GM10266 (cell line): ENCODE measurements around the gene BEAN1.

Source experiments
- DNase-seq: peaks from one replicate; pipeline ENCODE4 v3.0.0; 2012; ENCODE audit errors: extremely low spot score
- TF ChIP-seq, protein P1 (sequence below): IDR thresholded peaks from 2 replicates; pipeline ENCODE4 v1.5.1; 2012; ENCODE audit warnings: mild to moderate bottlenecking, low read depth; ENCODE audit not compliant: control insufficient read depth, insufficient read depth; ENCODE audit errors: missing control alignments

The BEAN1 gene

DNA sequence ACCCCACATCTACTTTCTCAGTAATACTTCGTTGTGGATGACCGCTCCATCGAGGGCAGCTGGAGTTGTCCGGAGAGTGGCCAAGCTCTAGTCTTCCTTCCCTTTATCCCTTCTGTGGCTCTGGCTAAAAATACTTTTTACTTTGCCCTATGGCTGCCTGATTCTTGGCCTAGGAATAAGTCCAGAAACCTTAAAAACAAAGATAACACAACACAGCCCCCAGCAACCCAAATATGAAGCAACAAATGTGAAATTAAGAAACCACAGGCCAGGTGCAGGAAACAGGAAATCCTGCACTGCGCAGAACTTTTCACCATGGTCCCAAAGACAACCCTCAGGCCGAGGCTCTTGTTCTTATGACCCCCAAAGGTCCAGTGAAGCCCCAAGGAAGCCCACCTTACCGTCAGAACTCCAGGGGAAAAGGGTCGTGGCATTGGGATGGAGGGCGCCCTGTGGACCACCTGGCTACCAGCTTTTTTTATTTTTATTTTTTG is 96.8 kb downstream of the BEAN1 start:
- TF ChIP-seq, protein P1, sequence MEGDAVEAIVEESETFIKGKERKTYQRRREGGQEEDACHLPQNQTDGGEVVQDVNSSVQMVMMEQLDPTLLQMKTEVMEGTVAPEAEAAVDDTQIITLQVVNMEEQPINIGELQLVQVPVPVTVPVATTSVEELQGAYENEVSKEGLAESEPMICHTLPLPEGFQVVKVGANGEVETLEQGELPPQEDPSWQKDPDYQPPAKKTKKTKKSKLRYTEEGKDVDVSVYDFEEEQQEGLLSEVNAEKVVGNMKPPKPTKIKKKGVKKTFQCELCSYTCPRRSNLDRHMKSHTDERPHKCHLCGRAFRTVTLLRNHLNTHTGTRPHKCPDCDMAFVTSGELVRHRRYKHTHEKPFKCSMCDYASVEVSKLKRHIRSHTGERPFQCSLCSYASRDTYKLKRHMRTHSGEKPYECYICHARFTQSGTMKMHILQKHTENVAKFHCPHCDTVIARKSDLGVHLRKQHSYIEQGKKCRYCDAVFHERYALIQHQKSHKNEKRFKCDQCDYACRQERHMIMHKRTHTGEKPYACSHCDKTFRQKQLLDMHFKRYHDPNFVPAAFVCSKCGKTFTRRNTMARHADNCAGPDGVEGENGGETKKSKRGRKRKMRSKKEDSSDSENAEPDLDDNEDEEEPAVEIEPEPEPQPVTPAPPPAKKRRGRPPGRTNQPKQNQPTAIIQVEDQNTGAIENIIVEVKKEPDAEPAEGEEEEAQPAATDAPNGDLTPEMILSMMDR = no peak
- peak; percentile 32 for DNase-seq

DNA sequence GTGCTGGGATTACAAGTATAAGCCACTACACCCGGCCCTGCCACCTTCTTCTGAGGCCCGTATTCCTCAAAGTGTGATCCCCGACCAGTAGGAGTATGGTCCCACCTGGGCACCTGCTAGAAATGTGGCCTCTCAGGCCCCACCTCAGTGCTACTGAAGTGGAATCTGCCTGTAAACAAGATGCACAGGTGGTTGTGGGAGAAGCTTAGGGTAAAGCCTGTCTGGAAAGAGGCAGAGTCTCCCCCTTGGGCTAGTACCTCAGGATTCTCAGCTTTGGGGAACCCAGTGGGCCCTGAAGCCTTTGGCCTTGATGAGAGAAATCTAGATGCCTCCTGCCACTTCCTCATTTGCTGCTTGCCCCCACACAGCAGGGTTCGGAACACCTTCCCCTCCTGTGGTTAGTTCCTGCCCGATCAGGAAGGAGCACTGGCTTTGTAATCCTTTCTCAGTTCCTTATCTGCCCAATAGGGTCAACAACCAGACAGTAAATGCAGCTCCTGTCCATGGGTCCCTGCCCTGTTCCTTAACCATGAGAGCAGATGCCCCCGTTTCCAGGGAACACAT is 97.6 kb downstream of the BEAN1 start:
- TF ChIP-seq, protein P1 = no peak
- peak; percentile 49 for DNase-seq

DNA sequence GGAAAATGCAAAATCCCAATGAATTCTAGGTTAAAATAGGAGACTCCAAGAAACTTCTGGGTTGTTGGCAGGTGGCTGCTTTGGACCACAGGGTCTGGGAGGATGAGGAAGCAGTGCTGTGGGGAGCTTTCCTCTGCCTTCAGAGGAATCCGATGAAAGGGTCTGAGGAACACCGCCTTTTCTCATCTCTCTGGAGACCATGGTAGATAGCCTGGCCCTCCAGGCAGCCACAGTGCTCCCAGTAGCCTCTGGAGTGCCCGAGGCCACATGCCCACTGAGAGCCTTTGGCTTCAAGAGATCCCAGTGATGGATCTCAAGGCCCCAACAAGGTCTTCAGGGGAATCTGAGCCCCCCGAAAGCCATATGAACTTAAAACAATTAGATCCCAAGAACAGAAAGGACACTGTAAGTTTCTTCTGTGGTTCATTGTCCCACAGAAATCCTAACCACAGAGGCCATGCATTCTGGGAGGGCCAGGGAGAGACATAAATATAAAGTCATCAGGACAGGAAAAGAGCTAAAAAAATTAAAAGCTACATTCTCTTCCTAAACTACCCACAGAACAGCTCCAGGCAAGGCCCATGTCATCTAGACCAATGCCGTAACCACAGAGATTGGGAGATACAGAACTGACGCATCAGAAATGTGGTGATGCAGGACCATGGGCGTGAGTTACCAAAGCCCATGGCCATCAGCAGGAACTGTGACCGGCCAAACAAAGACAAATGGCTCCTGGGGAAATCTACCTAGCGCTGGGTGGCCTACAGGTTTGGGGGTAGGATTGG is 98.5 kb downstream of the BEAN1 start:
- DNase-seq = no peak
- TF ChIP-seq, protein P1 = no peak

DNA sequence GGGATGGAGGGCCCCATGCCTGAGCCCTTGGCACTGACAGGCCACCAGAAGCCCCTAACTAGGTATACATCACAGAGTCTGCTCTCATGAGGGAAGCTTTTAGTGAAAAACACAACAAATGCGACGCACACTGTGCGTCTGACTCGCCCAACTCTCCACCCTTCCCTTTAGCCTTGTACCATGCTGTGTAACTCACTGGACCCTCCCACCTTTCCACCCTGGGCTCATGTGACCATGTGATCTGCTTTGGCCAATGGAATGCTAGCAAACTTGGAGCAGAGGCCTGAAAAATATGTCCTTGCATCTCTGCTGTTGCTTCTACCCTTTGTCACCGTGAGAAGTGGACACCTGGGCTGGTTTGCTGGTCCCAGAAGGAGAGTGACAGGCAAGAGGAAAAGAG is 101.2 kb downstream of the BEAN1 start:
- DNase-seq = no peak
- TF ChIP-seq, protein P1 = no peak

DNA sequence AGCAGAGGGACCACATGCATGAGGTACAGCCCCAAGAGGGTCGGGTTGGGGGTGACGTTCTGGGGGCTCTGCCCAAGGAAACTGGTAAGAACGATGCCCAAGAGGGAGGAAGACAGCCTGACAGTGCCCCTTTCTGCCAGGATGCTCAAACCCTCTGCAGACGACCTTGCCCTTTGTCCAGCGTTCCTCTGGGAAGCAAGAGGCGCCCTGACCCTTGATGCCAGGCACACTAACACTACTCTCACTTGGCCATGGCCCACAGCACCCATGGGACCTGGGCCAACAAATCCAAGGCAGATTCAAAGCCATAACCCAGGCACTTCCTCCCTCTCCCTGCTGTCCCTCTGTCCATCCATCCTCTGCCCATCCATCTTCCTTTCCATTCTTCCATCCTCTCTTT is 102.4 kb downstream of the BEAN1 start:
- DNase-seq = no peak
- TF ChIP-seq, protein P1 = no peak
